ENCODE results near the gene KLHL40.

The KLHL40 gene

GRCh38 chr3:42688016-42688415 lies 2.7 kb downstream of the KLHL40 start:
- FAIRE-seq (no peak), DNase-seq (ENCODE audit: insufficient read length, low spot score) (no peak)

- FAIRE-seq, result no peak
- DNase-seq (ENCODE audit: insufficient read length, low spot score), result no peak
Observed at GRCh38 chr3:42688487-42689420, 3.4 kb downstream of the KLHL40 start.

GRCh38 chr3:42689421-42690014 lies 4.2 kb downstream of the KLHL40 start:
- DNase-seq (ENCODE audit: insufficient read length, low spot score) (no peak), FAIRE-seq (no peak)

- no peak for FAIRE-seq
- no peak for DNase-seq (ENCODE audit: insufficient read length, low spot score)
Observed at GRCh38 chr3:42690191-42690590, 4.9 kb downstream of the KLHL40 start.

- FAIRE-seq (no peak), DNase-seq (ENCODE audit: insufficient read length, low spot score) (no peak)
Observed at GRCh38 chr3:42690766-42691680, 5.7 kb downstream of the KLHL40 start.

- no peak for DNase-seq (ENCODE audit: insufficient read length, low spot score)
- FAIRE-seq, result no peak
Observed at GRCh38 chr3:42691816-42692666, 6.7 kb downstream of the KLHL40 start.

GRCh38 chr3:42692667-42693529 lies 7.6 kb downstream of the KLHL40 start:
- FAIRE-seq, result no peak

GRCh38 chr3:42693530-42693930 lies 8.2 kb downstream of the KLHL40 start:
- DNase-seq (ENCODE audit: insufficient read length, low spot score) (no peak), FAIRE-seq (no peak)

More at GRCh38 chr3:42692667-42693529, 7.6 kb downstream of the KLHL40 start:
- DNase-seq (ENCODE audit: insufficient read length, low spot score), result no peak

- FAIRE-seq, result no peak
- DNase-seq (ENCODE audit: insufficient read length, low spot score), result no peak
Observed at GRCh38 chr3:42694366-42694765, 9.0 kb downstream of the KLHL40 start.

- no peak for DNase-seq (ENCODE audit: insufficient read length, low spot score)
- FAIRE-seq, result no peak
Observed at GRCh38 chr3:42696356-42697288, 11.3 kb downstream of the KLHL40 start.

GRCh38 chr3:42697289-42698051 lies 12.1 kb downstream of the KLHL40 start:
- DNase-seq (ENCODE audit: insufficient read length, low spot score), result no peak
- no peak for FAIRE-seq

GRCh38 chr3:42698216-42698910 lies 13.0 kb downstream of the KLHL40 start:
- DNase-seq (ENCODE audit: insufficient read length, low spot score), result no peak
- no peak for FAIRE-seq

GRCh38 chr3:42698911-42699230 lies 13.5 kb downstream of the KLHL40 start:
- FAIRE-seq (no peak), DNase-seq (ENCODE audit: insufficient read length, low spot score) (no peak)

- no peak for DNase-seq (ENCODE audit: insufficient read length, low spot score)
- FAIRE-seq, result no peak
Observed at GRCh38 chr3:42699511-42699971, 14.2 kb downstream of the KLHL40 start.

- FAIRE-seq (no peak), DNase-seq (ENCODE audit: insufficient read length, low spot score) (no peak)
Observed at GRCh38 chr3:42700366-42701288, 15.3 kb downstream of the KLHL40 start.
